GM12891 (cell line): ENCODE measurements around the gene TACR2.

Experiments used
- POLR2A ChIP-seq: IDR thresholded peaks from 2 replicates; pipeline ENCODE4 v1.6.1; 2011; ENCODE audit warnings: low read depth, low read length, control low read depth
- POLR2AphosphoS5 ChIP-seq: IDR thresholded peaks from 2 replicates; pipeline ENCODE4 v1.6.1; 2011; ENCODE audit warnings: low read depth, low read length, control low read depth

DNA sequence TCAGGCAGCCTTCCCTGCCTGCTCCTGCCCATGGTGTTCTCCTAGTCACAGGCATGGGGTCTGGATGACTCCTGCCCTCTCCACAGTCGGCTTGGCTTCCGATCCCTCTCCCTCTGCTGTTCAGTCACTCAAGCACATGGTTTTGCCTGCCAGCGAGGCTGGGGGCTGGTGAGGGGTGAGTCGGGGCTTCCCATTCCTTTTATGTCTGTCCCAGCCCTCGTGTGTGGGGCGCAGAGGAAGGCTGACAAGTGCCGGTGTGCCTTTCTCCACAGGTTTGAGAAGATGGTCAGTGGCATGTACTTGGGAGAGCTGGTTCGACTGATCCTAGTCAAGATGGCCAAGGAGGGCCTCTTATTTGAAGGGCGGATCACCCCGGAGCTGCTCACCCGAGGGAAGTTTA lies 40.1 kb downstream of the TACR2 start:
- TF ChIP-seq POLR2AphosphoS5 (no peak), POLR2A (no peak)
